ENCODE results near the gene AP2A2.

AP2A2 gene

GRCh38 chr11:1059759-1060158, 134.1 kb downstream of the AP2A2 start:
- DNase-seq (ENCODE audit: low spot score) = no peak
- no peak for TF ChIP-seq CTCF (IDR thresholded peaks at IDR 0.05; ENCODE audit: extremely low read depth, missing control alignments)

GRCh38 chr11:1060410-1060809, 134.7 kb downstream of the AP2A2 start:
- DNase-seq (ENCODE audit: low spot score) = no peak
- no peak for TF ChIP-seq CTCF (IDR thresholded peaks at IDR 0.05; ENCODE audit: extremely low read depth, missing control alignments)

GRCh38 chr11:1060852-1061616, 135.4 kb downstream of the AP2A2 start:
- TF ChIP-seq CTCF (IDR thresholded peaks at IDR 0.05; ENCODE audit: extremely low read depth, missing control alignments) = no peak
- no peak for DNase-seq (ENCODE audit: low spot score)
